ENCODE measurements around the gene PAFAH1B2. TPM values are rescaled to one million over a fixed set of nuclear protein-coding genes. Genes with fewer than 3 reads are reported as not detected.
"Not testable (repeated sequence)": the region's sequence is repeated elsewhere in the genome, so short reads cannot be mapped to it uniquely, and the experiment has no call there.

PAFAH1B2 gene
- total RNA-seq, 1 experiment from 2014 or later, result 74.9 TPM

- in situ Hi-C loops (cut with HindIII; ENCODE audit: low pct_unique_long_range_greater_than_20kb, low sequenced_read_pairs); DNase-seq (ENCODE audit: low read depth): not testable (repeated sequence)
Measured at GRCh38 chr11:117183178-117183577, 39.1 kb downstream of the PAFAH1B2 start.

- in situ Hi-C loops (cut with HindIII; ENCODE audit: low pct_unique_long_range_greater_than_20kb, low sequenced_read_pairs), result no loop called here
- no peak for DNase-seq (ENCODE audit: low read depth)
Measured at GRCh38 chr11:117183724-117184349, 39.8 kb downstream of the PAFAH1B2 start.

GRCh38 chr11:117185736-117186430, 41.8 kb downstream of the PAFAH1B2 start:
- in situ Hi-C loops (cut with HindIII; ENCODE audit: low pct_unique_long_range_greater_than_20kb, low sequenced_read_pairs), result no loop called here

DNA sequence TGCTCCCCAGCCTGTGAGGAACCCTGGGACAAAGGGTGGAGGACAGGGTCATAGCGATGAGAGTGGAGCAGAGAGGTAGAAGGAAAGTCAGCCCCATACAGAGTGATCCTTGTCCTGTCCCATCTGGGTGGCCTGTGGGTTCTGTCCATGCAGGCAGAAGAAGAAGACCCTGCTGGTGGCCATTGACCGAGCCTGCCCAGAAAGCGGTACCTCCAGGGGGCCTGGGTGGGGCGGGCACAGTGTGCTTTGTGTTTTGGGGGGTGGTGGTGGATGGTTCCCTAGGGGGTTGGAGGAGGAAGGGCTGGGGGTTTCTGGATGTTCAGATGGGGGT, 42.3 kb downstream of the PAFAH1B2 start:
- DNase-seq (ENCODE audit: low read depth), result no peak
- in situ Hi-C loops (cut with HindIII; ENCODE audit: low pct_unique_long_range_greater_than_20kb, low sequenced_read_pairs), result no loop called here

More at GRCh38 chr11:117185736-117186430, 41.8 kb downstream of the PAFAH1B2 start:
- no peak for DNase-seq (ENCODE audit: low read depth)

DNA sequence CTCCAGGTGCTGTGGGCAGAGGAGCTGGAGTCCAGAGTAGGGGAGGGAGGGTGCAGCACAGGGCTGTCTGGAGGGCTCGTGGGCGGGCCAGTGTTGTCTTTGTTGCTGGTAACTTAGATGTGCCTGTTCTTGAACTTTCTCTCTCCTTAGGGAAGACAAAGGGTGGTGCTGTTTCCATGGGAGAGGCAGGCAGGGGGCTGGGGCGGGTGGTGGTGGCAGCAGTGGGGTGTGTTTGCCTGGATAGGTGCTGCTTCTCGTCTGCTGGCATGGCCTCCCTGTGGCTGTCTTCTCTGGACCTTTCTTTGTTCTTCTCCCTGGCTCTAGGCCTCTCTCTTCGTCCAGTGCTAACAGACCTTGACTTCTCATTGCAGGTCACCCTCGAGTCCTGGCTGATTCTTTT, 42.9 kb downstream of the PAFAH1B2 start:
- in situ Hi-C loops (cut with HindIII; ENCODE audit: low pct_unique_long_range_greater_than_20kb, low sequenced_read_pairs), result no loop called here

GRCh38 chr11:117187428-117187798, 43.3 kb downstream of the PAFAH1B2 start:
- no peak for DNase-seq (ENCODE audit: low read depth)
- in situ Hi-C loops (cut with HindIII; ENCODE audit: low pct_unique_long_range_greater_than_20kb, low sequenced_read_pairs), result no loop called here

More for the DNA sequence above, 42.9 kb downstream of the PAFAH1B2 start:
- DNase-seq (ENCODE audit: low read depth), result no peak

GRCh38 chr11:117187799-117188481, 43.9 kb downstream of the PAFAH1B2 start:
- in situ Hi-C loops (cut with HindIII; ENCODE audit: low pct_unique_long_range_greater_than_20kb, low sequenced_read_pairs), result no loop called here
- no peak for DNase-seq (ENCODE audit: low read depth)

GRCh38 chr11:117188620-117189081, 44.6 kb downstream of the PAFAH1B2 start:
- in situ Hi-C loops (cut with HindIII; ENCODE audit: low pct_unique_long_range_greater_than_20kb, low sequenced_read_pairs), result no loop called here
- DNase-seq (ENCODE audit: low read depth), result no peak

- in situ Hi-C loops (cut with HindIII; ENCODE audit: low pct_unique_long_range_greater_than_20kb, low sequenced_read_pairs), result no loop called here
- DNase-seq (ENCODE audit: low read depth), result no peak
Measured at GRCh38 chr11:117189191-117189940, 45.3 kb downstream of the PAFAH1B2 start.

DNA sequence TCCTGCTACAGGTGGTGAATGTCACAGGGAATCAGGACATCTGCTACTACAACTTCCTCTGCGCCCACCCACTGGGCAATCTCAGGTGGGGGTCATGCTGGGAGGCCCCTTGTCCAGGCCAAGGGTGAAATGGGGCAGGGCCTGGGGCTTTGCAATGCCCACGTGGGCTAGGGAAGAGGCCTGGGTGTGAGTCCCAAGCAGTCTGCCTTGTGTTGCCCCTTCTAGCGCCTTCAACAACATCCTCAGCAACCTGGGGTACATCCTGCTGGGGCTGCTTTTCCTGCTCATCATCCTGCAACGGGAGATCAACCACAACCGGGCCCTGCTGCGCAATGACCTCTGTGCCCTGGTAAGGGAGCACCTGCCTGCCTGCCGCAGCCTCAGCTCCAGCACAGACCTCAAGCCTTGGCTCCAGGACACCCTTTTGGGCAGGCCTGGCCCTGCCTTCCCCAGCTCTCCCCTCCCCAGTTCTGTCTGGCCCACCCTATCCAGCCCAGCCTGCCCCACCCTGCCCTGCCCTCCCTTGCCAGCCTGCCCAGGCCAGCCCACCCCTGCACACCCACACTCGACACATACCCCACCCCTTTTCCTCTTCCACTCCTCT, 46.0 kb downstream of the PAFAH1B2 start:
- in situ Hi-C loops (cut with HindIII; ENCODE audit: low pct_unique_long_range_greater_than_20kb, low sequenced_read_pairs), result no loop called here
- no peak for DNase-seq (ENCODE audit: low read depth)

GRCh38 chr11:117191680-117192400, 47.8 kb downstream of the PAFAH1B2 start:
- in situ Hi-C loops (cut with HindIII; ENCODE audit: low pct_unique_long_range_greater_than_20kb, low sequenced_read_pairs), result no loop called here
- DNase-seq (ENCODE audit: low read depth), result no peak

DNA sequence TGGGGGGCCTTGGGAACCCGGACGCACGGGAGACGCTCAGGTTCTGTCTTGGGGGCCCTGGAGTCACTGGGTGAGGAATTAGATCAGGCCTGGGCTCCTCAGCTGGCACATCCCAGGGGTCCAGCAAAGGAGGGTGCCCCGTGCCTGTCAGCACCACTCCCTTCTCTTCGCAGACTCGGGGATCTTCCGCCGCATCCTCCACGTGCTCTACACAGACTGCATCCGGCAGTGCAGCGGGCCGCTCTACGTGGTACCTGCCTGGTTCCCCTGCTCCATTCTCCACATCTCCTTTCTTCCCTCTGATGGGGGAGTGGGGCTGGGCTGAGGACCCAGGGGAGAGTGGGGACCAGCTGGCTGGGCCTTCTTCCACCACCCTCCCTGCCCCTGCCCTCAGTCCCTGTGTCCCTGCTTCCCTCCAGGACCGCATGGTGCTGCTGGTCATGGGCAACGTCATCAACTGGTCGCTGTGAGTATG, 48.4 kb downstream of the PAFAH1B2 start:
- in situ Hi-C loops (cut with HindIII; ENCODE audit: low pct_unique_long_range_greater_than_20kb, low sequenced_read_pairs), result no loop called here
- no peak for DNase-seq (ENCODE audit: low read depth)

GRCh38 chr11:117193130-117194020, 49.3 kb downstream of the PAFAH1B2 start:
- in situ Hi-C loops (cut with HindIII; ENCODE audit: low pct_unique_long_range_greater_than_20kb, low sequenced_read_pairs), result no loop called here
- no peak for DNase-seq (ENCODE audit: low read depth)

GRCh38 chr11:117194267-117194666, 50.2 kb downstream of the PAFAH1B2 start:
- no peak for DNase-seq (ENCODE audit: low read depth)
- in situ Hi-C loops (cut with HindIII; ENCODE audit: low pct_unique_long_range_greater_than_20kb, low sequenced_read_pairs), result no loop called here

GRCh38 chr11:117195258-117195657, 51.2 kb downstream of the PAFAH1B2 start:
- in situ Hi-C loops (cut with HindIII; ENCODE audit: low pct_unique_long_range_greater_than_20kb, low sequenced_read_pairs), result no loop called here
- no peak for DNase-seq (ENCODE audit: low read depth)

DNA sequence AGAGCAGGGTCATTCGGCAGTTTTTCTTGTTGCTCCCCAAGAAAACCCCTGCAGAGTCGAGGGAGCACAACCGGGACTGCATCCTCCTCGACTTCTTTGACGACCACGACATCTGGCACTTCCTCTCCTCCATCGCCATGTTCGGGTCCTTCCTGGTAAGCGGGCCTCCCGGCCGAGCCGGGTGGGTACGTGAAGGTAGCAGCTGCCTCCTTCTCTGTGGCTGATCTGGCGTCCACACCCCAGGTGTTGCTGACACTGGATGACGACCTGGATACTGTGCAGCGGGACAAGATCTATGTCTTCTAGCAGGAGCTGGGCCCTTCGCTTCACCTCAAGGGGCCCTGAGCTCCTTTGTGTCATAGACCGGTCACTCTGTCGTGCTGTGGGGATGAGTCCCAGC, 51.7 kb downstream of the PAFAH1B2 start:
- DNase-seq (ENCODE audit: low read depth), result no peak
- in situ Hi-C loops (cut with HindIII; ENCODE audit: low pct_unique_long_range_greater_than_20kb, low sequenced_read_pairs), result no loop called here

- DNase-seq (ENCODE audit: low read depth), result no peak
- in situ Hi-C loops (cut with HindIII; ENCODE audit: low pct_unique_long_range_greater_than_20kb, low sequenced_read_pairs), result no loop called here
Measured at GRCh38 chr11:117197006-117197405, 52.9 kb downstream of the PAFAH1B2 start.
